ENCODE data around the gene GPC6. TPM values are rescaled to one million over a fixed set of nuclear protein-coding genes. Genes with fewer than 3 reads are reported as not detected.

Gene GPC6
- total and polyA plus RNA-seq, 9 of the 15 experiments (the other 6 are each of a cell fraction or from before 2014, with no cell fraction given), result under 0.01 to 0.20 (median 0.01) TPM; not detected in 4

DNA sequence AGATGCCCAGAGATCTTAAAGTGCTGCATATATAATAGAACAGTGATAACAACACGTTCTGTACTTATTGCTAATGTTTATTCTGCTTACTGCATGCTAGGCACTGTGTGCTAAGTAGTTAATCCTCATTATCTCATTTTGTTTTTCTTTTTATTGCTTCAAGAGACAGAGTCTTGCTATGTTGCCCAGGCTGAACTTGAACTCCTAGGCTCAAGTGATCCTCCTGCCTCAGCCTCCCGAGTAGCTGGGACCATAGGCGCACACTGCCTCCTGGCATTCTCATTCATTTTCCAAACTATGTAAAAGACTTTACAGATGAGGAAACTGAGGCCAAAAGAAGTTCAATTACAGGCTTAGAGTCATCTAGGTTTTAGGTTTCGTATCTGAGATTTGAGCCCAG is 548.4 kb downstream of the GPC6 start:
- Histone ChIP-seq H3K4me3 (no peak overlapping the region), H4K20me1 (replicated peaks; ENCODE audit: control insufficient read depth, insufficient read depth, low read length) (no peaks in the 10 kb centered on the region), H3K27ac (ENCODE audit: extremely low read depth, low read depth, low read length) (no peak overlapping the region), H3K79me2 (ENCODE audit: control insufficient read depth, insufficient read depth, low read length) (no peaks in the 10 kb centered on the region), H3K9me1 (ENCODE audit: control insufficient read depth, insufficient read depth, low read length) (no peaks in the 10 kb centered on the region), H3K4me2 (ENCODE audit: insufficient read depth, low read length) (no peak overlapping the region), H3K36me3 (ENCODE audit: control insufficient read depth, insufficient read depth, low read length) (no peaks in the 10 kb centered on the region), H2AFZ (ENCODE audit: low read depth, low read length) (no peak overlapping the region), H3K27me3 (ENCODE audit: control insufficient read depth in 2 of 2, insufficient read depth in 2 of 2, low read length in 2 of 2) (no peaks in the 10 kb centered on the region), H3K9me3 (replicated peaks; ENCODE audit: control insufficient read depth, insufficient read depth, low read depth, low read length) (no peaks in the 10 kb centered on the region; the same call in 1 of the 2 replicates), H3K4me1 (replicated peaks in 1 of 2; ENCODE audit: control insufficient read depth in 2 of 2, insufficient read depth in 2 of 2, low read length in 2 of 2) (no peaks in the 10 kb centered on the region), H3K9ac (ENCODE audit: insufficient read depth in 1 of 2, low read depth in 2 of 2, low read length in 2 of 2) (no peak overlapping the region)
- WGBS (ENCODE audit: insufficient coverage, low coverage, missing lambda C conversion rate), result 0% methylated on average over 3 of the region's 4 CpGs
- intact Hi-C loops (cut with micrococcal nuclease), result no loop called here
- in situ Hi-C loops (cut with MboI), result no loop called here
- TF ChIP-seq, protein P1, sequence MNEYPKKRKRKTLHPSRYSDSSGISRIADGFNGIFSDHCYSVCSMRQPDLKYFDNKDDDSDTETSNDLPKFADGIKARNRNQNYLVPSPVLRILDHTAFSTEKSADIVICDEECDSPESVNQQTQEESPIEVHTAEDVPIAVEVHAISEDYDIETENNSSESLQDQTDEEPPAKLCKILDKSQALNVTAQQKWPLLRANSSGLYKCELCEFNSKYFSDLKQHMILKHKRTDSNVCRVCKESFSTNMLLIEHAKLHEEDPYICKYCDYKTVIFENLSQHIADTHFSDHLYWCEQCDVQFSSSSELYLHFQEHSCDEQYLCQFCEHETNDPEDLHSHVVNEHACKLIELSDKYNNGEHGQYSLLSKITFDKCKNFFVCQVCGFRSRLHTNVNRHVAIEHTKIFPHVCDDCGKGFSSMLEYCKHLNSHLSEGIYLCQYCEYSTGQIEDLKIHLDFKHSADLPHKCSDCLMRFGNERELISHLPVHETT (CRISPR knock-in tag; conservative IDR thresholded peaks at IDR 0.05 in 1 of 2, IDR thresholded peaks at IDR 0.05 in 1 of 2), result no peak
- no peak for TF ChIP-seq ZZZ3 (IDR thresholded peaks at IDR 0.05)
- no peak for TF ChIP-seq NFE2L1 (tag; IDR thresholded peaks at IDR 0.05; ENCODE audit: borderline replicate concordance, low read depth)
- TF ChIP-seq, protein P2, sequence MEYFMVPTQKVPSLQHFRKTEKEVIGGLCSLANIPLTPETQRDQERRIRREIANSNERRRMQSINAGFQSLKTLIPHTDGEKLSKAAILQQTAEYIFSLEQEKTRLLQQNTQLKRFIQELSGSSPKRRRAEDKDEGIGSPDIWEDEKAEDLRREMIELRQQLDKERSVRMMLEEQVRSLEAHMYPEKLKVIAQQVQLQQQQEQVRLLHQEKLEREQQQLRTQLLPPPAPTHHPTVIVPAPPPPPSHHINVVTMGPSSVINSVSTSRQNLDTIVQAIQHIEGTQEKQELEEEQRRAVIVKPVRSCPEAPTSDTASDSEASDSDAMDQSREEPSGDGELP (CRISPR knock-in tag; IDR thresholded peaks at IDR 0.05; ENCODE audit: borderline replicate concordance), result no peak
- no peak for TF ChIP-seq HEY1 (CRISPR knock-in tag; IDR thresholded peaks at IDR 0.05; ENCODE audit: borderline replicate concordance)
- TF ChIP-seq HDAC2 (IDR thresholded peaks at IDR 0.05), result no peak
- TF ChIP-seq NR1H2 (CRISPR knock-in tag; IDR thresholded peaks at IDR 0.05), result no peak
- TF ChIP-seq, protein P3, sequence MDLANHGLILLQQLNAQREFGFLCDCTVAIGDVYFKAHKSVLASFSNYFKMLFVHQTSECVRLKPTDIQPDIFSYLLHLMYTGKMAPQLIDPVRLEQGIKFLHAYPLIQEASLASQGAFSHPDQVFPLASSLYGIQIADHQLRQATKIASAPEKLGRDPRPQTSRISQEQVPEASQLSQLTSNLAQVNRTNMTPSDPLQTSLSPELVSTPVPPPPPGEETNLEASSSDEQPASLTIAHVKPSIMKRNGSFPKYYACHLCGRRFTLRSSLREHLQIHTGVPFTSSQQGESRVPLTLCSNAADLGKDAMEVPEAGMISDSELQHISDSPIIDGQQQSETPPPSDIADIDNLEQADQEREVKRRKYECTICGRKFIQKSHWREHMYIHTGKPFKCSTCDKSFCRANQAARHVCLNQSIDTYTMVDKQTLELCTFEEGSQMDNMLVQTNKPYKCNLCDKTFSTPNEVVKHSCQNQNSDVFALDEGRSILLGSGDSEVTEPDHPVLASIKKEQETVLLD (IDR thresholded peaks at IDR 0.05), result no peak
- TF ChIP-seq ZNF165 (CRISPR knock-in tag; IDR thresholded peaks at IDR 0.05; ENCODE audit: borderline replicate concordance), result no peak
- no peak for TF ChIP-seq PHF20 (IDR thresholded peaks at IDR 0.05; ENCODE audit: partially characterized antibody)
- TF ChIP-seq TAF9B (IDR thresholded peaks at IDR 0.05; ENCODE audit: partially characterized antibody), result no peak
- BruUV-seq (replicated peaks), result no TSS peak
- FAIRE-seq (no peak), ATAC-seq (no peak), DNase-seq (ENCODE audit: extremely low read depth in 1 of 4, low spot score in 3 of 4) (no peak)
- ChIA-PET POLR2A (no interaction called here), CTCF (ENCODE audit: low intra/inter-chr PET ratio) (no interaction called here)
